Activated effector memory CD4-positive, alpha-beta T cell treated with anti-CD3 and anti-CD28 coated beads, Interleukin-2, amount 50 U/mL, for 16 hours (primary cell): ENCODE results near the gene ID1.
"Not testable (repeated sequence)": the region's sequence is repeated elsewhere in the genome, so short reads cannot be mapped to it uniquely, and the experiment has no call there.

Experiments used
- DNase-seq: peaks from one replicate; pipeline ENCODE4 v3.0.0-alpha.2; 2020

Gene ID1

GRCh38 chr20:31602779-31603441 is 2.2 kb upstream of the ID1 start:
- peak; percentile 82 for DNase-seq

GRCh38 chr20:31603822-31604566 is 1.1 kb upstream of the ID1 start:
- peak; percentile 90 for DNase-seq

- DNase-seq: no peak
Observed at GRCh38 chr20:31604567-31605030, 490 bp upstream of the ID1 start.

- DNase-seq: no peak
Observed at GRCh38 chr20:31605902-31606803, 1.1 kb downstream of the ID1 start.

- no peak for DNase-seq
Observed at GRCh38 chr20:31606804-31607639, 1.9 kb downstream of the ID1 start.

- DNase-seq: no peak
Observed at GRCh38 chr20:31607640-31608250, 2.7 kb downstream of the ID1 start.

GRCh38 chr20:31608251-31608945 is 3.3 kb downstream of the ID1 start:
- no peak for DNase-seq

- not testable (repeated sequence) for DNase-seq
Observed at GRCh38 chr20:31612271-31612640, 7.2 kb downstream of the ID1 start.

GRCh38 chr20:31615416-31615815 is 10.3 kb downstream of the ID1 start:
- no peak for DNase-seq

GRCh38 chr20:31617432-31618104 is 12.5 kb downstream of the ID1 start:
- no peak for DNase-seq

- no peak for DNase-seq
Observed at GRCh38 chr20:31620246-31620645, 15.2 kb downstream of the ID1 start.

- not testable (repeated sequence) for DNase-seq
Observed at GRCh38 chr20:31623123-31623505, 18.0 kb downstream of the ID1 start.

GRCh38 chr20:31626534-31626933 is 21.4 kb downstream of the ID1 start:
- DNase-seq: not testable (repeated sequence)

GRCh38 chr20:31628057-31628456 is 23.0 kb downstream of the ID1 start:
- DNase-seq: not testable (repeated sequence)

- DNase-seq: no peak
Observed at GRCh38 chr20:31630187-31630790, 25.2 kb downstream of the ID1 start.

GRCh38 chr20:31632548-31633338 is 27.7 kb downstream of the ID1 start:
- no peak for DNase-seq

- DNase-seq: no peak
Observed at GRCh38 chr20:31633339-31633914, 28.3 kb downstream of the ID1 start.

GRCh38 chr20:31637660-31638059 is 32.6 kb downstream of the ID1 start, which contains the start of gene COX4I2:
TSS of gene COX4I2 (plus strand) at chr20:31637912. CDS start at chr20:31639018, 1,106 bp downstream.
- DNase-seq: no peak

GRCh38 chr20:31638317-31638716 is 33.2 kb downstream of the ID1 start:
- DNase-seq: no peak
